GM12801 (cell line): Measurements from ENCODE around the gene DAZAP1.

ENCODE experiments used
- TF ChIP-seq, protein P1 (sequence below): IDR thresholded peaks from one replicate; pipeline ENCODE4 v1.5.1; 2011; ENCODE audit warnings: control low read depth; ENCODE audit not compliant: insufficient read length; ENCODE audit errors: extremely low read depth

The DAZAP1 gene

DNA sequence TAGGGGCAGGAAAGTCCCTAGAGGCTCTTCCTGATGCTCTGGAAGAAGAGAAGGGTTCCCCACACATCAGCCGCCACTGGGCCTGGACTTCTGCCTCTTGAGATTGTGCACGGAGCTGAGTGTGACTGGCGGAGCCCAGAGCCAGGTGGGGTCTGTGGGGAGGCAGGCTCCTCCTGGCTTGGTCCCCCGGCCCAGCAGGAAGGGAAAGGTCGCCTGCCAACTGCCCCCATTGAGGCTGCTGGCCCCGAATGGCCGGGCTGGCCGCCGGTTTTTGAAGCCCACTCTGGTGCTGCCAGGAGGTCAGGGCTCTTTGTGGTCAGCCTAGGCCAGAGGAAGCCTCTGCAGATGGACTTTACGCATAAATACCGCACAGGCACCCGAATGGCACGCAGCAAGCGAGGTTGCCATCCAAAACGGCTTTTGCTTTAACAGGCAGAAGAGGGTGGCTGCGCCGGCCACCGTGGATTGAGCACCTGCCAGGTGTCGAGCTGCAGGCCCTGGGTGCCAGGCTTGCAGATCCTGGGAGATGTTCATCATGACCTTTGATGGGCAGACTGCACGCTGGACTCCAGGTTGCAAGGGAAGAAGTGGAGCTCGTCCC lies 5.0 kb downstream of the DAZAP1 start:
- TF ChIP-seq, protein P1, sequence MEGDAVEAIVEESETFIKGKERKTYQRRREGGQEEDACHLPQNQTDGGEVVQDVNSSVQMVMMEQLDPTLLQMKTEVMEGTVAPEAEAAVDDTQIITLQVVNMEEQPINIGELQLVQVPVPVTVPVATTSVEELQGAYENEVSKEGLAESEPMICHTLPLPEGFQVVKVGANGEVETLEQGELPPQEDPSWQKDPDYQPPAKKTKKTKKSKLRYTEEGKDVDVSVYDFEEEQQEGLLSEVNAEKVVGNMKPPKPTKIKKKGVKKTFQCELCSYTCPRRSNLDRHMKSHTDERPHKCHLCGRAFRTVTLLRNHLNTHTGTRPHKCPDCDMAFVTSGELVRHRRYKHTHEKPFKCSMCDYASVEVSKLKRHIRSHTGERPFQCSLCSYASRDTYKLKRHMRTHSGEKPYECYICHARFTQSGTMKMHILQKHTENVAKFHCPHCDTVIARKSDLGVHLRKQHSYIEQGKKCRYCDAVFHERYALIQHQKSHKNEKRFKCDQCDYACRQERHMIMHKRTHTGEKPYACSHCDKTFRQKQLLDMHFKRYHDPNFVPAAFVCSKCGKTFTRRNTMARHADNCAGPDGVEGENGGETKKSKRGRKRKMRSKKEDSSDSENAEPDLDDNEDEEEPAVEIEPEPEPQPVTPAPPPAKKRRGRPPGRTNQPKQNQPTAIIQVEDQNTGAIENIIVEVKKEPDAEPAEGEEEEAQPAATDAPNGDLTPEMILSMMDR: no peak

GRCh38 chr19:1412995-1413800 lies 5.8 kb downstream of the DAZAP1 start:
- TF ChIP-seq, protein P1: no peak

DNA sequence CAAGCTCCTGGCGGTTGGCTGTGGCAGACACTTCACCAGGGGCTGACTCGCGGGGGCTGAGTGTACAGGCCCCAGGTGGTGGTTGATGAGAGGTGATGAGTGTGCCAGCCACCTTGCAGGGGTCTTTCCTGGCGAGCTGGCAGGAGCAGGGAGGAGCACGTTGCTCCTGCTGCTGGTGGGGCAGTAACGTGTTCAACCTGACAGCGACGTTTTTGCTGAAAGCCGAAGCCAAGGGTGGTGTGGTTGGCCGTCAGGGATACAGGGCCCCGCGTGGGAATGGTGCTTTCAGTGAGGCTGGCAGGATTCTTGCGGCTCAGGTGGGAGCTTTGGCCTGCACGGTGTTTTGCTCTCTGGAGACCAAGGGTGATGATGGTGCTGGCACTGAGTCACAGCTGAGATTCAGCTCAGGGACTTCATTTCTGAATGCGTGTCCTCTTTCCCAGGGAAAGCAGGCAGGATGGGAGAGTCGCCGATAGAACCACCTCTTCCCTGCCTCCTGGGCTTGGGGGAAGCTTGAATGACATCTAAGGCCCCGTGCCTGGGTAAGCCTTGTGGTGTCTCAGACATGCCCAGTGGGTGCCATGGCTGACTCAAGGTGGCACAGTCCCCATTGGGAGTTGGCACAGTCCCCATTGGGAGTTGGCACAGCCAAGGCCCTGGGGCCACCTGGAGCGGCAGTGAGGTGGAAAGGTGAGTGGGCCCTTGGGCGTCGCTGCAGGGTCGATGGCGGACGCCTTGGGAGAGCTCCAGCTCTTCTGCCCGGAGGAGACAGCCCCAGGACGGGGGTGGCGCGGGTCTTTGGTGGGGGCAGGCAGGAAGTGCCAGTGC lies 8.8 kb downstream of the DAZAP1 start:
- TF ChIP-seq, protein P1: no peak

DNA sequence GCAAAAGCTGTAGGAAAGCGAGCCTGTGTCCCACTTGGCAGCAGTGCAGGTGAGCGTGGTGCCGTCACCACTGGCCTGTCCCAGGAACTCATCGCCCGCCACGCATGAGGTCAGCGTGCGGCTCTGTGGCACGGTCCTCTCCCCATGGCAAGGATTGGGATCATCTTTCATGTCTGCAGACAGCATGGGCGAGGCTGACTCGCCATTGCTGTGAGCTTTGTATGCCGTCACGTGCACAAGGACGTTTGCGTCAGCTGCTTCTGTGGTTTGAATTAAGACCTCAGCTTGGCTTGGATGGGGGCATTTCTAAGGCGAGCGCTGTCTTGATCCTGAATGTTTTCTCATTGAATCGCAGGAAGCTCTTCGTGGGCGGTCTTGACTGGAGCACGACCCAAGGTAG lies 9.8 kb downstream of the DAZAP1 start:
- TF ChIP-seq, protein P1: no peak

DNA sequence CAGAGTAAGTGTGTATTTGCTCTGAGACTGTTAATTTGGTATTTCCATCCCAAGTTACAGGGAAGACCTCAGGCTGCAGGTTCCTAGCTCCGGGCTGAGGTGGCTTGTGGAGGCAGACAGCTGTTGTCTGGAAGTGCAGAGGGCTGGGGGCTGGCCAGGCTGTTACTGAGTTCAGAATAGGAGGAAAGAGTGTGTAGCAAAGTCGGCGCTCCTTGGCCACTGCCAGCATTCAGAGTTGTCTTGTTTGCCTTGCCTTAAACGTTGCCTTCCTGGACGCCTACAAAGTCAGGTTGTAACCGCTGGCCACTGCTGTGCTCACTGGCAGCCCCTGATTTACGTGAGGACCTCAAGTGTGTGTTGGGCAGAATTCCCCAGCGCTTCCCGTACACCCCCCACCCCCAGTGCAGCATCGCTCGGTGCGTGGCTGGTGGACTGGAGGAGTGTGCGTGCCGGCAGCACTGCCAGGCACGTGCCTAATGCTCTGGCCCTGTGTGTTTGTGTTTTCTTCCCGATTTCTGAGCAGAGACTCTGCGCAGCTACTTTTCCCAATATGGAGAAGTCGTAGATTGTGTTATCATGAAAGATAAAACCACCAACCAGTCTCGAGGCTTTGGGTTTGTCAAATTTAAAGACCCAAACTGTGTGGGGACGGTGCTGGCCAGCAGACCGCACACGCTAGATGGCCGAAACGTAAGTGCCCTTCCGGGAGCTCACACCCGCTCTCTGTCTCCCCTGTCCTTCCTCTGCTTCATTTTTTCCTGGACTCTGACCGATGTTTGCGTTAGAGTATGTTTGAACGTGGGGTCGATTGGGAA lies 10.5 kb downstream of the DAZAP1 start:
- TF ChIP-seq, protein P1: no peak

DNA sequence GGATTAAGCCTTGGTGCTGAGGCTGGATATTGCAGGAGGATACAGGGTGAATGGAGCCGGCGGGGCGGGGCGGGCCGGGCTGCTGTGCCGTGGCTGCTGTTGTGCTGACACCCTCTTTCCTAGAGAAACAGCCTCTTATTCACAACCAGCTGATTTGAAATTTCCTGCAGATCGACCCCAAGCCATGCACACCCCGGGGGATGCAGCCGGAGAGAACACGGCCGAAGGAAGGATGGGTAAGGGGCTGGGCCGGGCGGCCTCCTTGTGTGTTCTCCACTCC lies 11.1 kb downstream of the DAZAP1 start:
- TF ChIP-seq, protein P1: no peak
